ENCODE data around the gene NELL1. TPM values are rescaled to one million over a fixed set of nuclear protein-coding genes. Genes with fewer than 3 reads are reported as not detected.

The NELL1 gene
- total and polyA plus RNA-seq, 7 donors = 0.01 TPM; not detected in 6

- DNase-seq (no peak), ATAC-seq (no peak)
- Histone ChIP-seq H3K4me1 (no peaks in the 10 kb centered on the region), H3K4me3 (no peak overlapping the region), H3K9me3 (no peaks in the 10 kb centered on the region), H3K36me3 (ENCODE audit: insufficient read depth in 1 of 2, low read depth in 1 of 2) (no peaks in the 10 kb centered on the region), H3K27me3 (ENCODE audit: insufficient read depth in 3 of 3, low read length in 2 of 3) (peaks cover 0 to 1% (median 0%) of the 10 kb centered on the region in 3 donors), H3K27ac (no peak overlapping the region)
- intact Hi-C loops (cut with DNase I) = no loop called here
- 78 to 86% (median 80%) methylated on average over 3 of the region's 3 CpGs for WGBS, 3 donors
- TF ChIP-seq CTCF (IDR thresholded peaks at IDR 0.05) = no peak
Observed at GRCh38 chr11:21160140-21160539, 490.8 kb downstream of the NELL1 start.

GRCh38 chr11:21169639-21170038 is 500.3 kb downstream of the NELL1 start:
- no peaks in the 10 kb centered on the region for H3K9me3 ChIP-seq
- H3K27me3 ChIP-seq (ENCODE audit: insufficient read depth in 3 of 3, low read length in 2 of 3) = no peaks in the 10 kb centered on the region
- ATAC-seq (no peak), DNase-seq (no peak)
- intact Hi-C loops (cut with DNase I) = no loop called here
- no peak for TF ChIP-seq CTCF (IDR thresholded peaks at IDR 0.05)
- H3K36me3 ChIP-seq (ENCODE audit: insufficient read depth in 1 of 2, low read depth in 1 of 2) = no peaks in the 10 kb centered on the region
- H3K27ac ChIP-seq = no peak overlapping the region
- H3K4me3 ChIP-seq = no peak overlapping the region
- H3K4me1 ChIP-seq = no peaks in the 10 kb centered on the region
- 82 to 87% (median 85%) methylated on average over 8 of the region's 8 CpGs for WGBS, 3 donors

GRCh38 chr11:21173476-21173875 is 504.1 kb downstream of the NELL1 start:
- Histone ChIP-seq H3K4me3 (no peak overlapping the region), H3K27ac (no peak overlapping the region), H3K36me3 (ENCODE audit: insufficient read depth in 1 of 2, low read depth in 1 of 2) (no peaks in the 10 kb centered on the region), H3K9me3 (no peaks in the 10 kb centered on the region), H3K27me3 (ENCODE audit: insufficient read depth in 3 of 3, low read length in 2 of 3) (no peaks in the 10 kb centered on the region), H3K4me1 (no peaks in the 10 kb centered on the region)
- TF ChIP-seq CTCF (IDR thresholded peaks at IDR 0.05) = no peak
- no peak for ATAC-seq
- intact Hi-C loops (cut with DNase I) = no loop called here
- no peak for DNase-seq

GRCh38 chr11:21174781-21175180 is 505.4 kb downstream of the NELL1 start:
- no peak for TF ChIP-seq CTCF (IDR thresholded peaks at IDR 0.05)
- H3K27me3 ChIP-seq (ENCODE audit: insufficient read depth in 3 of 3, low read length in 2 of 3) = no peaks in the 10 kb centered on the region
- 84 to 89% (median 84%) methylated on average over 2 of the region's 2 CpGs for WGBS, 3 donors
- no peak overlapping the region for H3K4me3 ChIP-seq
- no peaks in the 10 kb centered on the region for H3K4me1 ChIP-seq
- intact Hi-C loops (cut with DNase I) = no loop called here
- H3K27ac ChIP-seq = no peak overlapping the region
- no peaks in the 10 kb centered on the region for H3K36me3 ChIP-seq (ENCODE audit: insufficient read depth in 1 of 2, low read depth in 1 of 2)
- no peaks in the 10 kb centered on the region for H3K9me3 ChIP-seq
- ATAC-seq = no peak
- no peak for DNase-seq

- Histone ChIP-seq H3K4me3 (no peak overlapping the region), H3K4me1 (no peaks in the 10 kb centered on the region), H3K27ac (no peak overlapping the region), H3K36me3 (ENCODE audit: insufficient read depth in 1 of 2, low read depth in 1 of 2) (no peaks in the 10 kb centered on the region), H3K9me3 (no peaks in the 10 kb centered on the region), H3K27me3 (ENCODE audit: insufficient read depth in 3 of 3, low read length in 2 of 3) (no peaks in the 10 kb centered on the region)
- DNase-seq = no peak
- intact Hi-C loops (cut with DNase I) = no loop called here
- ATAC-seq = no peak
- 62 to 86% (median 80%) methylated on average over 2 of the region's 2 CpGs for WGBS, 3 donors
- no peak for TF ChIP-seq CTCF (IDR thresholded peaks at IDR 0.05)
Observed at GRCh38 chr11:21177379-21177778, 508.0 kb downstream of the NELL1 start.

Measured in psoas muscle (tissue), 8 donors.